ENCODE data around the gene ALK.

DNA sequence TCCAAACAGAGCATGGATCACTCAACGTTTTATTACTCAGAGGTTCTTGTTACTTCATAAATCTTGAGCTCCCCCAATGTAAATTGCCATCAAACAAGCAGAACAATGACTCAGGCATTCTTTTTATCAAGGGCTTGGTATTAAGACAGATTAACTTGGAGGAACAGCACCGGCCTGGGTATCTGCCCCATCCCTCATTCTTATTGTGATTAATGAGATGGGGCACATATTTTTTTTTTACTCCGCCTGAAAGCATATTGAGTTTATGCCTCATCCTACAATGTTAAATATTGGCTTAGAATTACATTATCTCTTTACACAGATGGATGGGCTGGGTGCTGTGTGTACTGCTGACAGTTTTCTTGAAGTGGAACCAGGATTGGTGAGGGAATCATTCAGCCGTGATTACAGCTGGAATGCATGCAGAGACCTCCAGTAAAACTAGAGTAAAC lies 418.9 kb downstream of the ALK start:
- no peak for TF ChIP-seq CTCF (conservative IDR thresholded peaks at IDR 0.05; ENCODE audit: low read depth, low read length)
- no peak for TF ChIP-seq EZH2 (IDR thresholded peaks at IDR 0.05; ENCODE audit: borderline replicate concordance, low read depth, low read length, poor library complexity, severe bottlenecking)

All from A673 (cell line).